Measurements from ENCODE around the gene PEX1. TPM values are rescaled to one million over a fixed set of nuclear protein-coding genes. Genes with fewer than 3 reads are reported as not detected.

The PEX1 gene
- total and polyA plus RNA-seq, 2 of the 13 experiments (the other 11 are each of a cell fraction or from before 2014, with no cell fraction given) = 16.6 to 22.4 TPM

DNA sequence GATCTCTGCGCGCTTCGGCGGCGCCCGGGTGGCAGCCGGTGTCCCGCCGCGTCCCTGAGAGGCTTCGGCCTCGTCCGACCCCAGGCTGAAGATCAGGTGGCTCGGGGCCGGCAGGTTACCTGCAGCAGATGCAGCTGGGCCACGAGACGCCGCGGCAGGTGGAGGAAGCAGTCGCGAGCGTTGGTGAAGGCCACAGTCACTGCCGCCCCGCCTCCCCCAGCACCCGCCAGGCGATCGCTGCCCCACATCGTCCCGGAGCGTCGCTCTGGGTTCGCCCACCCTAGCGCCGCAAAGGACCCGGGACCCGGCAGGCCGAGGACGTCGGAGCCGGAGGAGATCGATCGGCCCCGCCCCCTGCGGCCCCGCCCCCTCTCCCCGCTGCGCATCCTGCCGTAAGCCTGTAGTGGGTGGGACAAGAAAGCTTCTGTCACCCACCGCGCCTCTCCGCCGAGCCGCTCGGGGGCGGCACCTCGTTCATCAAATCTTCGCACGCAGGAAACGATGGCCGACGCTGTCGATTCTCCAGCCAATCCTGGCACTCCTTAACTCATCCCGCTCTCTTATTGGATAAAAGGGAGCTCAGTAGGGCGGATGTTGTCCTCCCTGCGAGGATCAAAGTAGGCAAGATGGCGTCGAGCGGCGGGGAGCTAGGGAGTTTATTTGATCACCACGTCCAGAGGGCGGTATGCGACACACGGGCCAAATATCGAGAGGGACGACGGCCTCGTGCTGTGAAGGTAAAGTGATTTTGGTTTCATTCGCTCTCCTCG is at the start of gene PEX1, which contains the start of gene RBM48 (continued):
- TF ChIP-seq, protein P1, sequence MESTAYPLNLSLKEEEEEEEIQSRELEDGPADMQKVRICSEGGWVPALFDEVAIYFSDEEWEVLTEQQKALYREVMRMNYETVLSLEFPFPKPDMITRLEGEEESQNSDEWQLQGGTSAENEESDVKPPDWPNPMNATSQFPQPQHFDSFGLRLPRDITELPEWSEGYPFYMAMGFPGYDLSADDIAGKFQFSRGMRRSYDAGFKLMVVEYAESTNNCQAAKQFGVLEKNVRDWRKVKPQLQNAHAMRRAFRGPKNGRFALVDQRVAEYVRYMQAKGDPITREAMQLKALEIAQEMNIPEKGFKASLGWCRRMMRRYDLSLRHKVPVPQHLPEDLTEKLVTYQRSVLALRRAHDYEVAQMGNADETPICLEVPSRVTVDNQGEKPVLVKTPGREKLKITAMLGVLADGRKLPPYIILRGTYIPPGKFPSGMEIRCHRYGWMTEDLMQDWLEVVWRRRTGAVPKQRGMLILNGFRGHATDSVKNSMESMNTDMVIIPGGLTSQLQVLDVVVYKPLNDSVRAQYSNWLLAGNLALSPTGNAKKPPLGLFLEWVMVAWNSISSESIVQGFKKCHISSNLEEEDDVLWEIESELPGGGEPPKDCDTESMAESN (CRISPR knock-in tag; conservative IDR thresholded peaks at IDR 0.05) = peak; percentile 48; the same call in 1 of the 2 replicates
- TF ChIP-seq, protein P2, sequence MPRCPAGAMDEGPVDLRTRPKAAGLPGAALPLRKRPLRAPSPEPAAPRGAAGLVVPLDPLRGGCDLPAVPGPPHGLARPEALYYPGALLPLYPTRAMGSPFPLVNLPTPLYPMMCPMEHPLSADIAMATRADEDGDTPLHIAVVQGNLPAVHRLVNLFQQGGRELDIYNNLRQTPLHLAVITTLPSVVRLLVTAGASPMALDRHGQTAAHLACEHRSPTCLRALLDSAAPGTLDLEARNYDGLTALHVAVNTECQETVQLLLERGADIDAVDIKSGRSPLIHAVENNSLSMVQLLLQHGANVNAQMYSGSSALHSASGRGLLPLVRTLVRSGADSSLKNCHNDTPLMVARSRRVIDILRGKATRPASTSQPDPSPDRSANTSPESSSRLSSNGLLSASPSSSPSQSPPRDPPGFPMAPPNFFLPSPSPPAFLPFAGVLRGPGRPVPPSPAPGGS (CRISPR knock-in tag; IDR thresholded peaks at IDR 0.05) = no peak; the same call in 1 of the 2 replicates
- peak; percentile 34; the same call in 1 of the 2 replicates for TF ChIP-seq ZFP41 (CRISPR knock-in tag; IDR thresholded peaks at IDR 0.05; ENCODE audit: borderline replicate concordance)
- TF ChIP-seq XRCC5 (optimal IDR thresholded peaks at IDR 0.05; ENCODE audit: low read length) = peak; percentile 84
- no peak for TF ChIP-seq NFIC (IDR thresholded peaks at IDR 0.05; ENCODE audit: low read length)
- TF ChIP-seq, protein P3, sequence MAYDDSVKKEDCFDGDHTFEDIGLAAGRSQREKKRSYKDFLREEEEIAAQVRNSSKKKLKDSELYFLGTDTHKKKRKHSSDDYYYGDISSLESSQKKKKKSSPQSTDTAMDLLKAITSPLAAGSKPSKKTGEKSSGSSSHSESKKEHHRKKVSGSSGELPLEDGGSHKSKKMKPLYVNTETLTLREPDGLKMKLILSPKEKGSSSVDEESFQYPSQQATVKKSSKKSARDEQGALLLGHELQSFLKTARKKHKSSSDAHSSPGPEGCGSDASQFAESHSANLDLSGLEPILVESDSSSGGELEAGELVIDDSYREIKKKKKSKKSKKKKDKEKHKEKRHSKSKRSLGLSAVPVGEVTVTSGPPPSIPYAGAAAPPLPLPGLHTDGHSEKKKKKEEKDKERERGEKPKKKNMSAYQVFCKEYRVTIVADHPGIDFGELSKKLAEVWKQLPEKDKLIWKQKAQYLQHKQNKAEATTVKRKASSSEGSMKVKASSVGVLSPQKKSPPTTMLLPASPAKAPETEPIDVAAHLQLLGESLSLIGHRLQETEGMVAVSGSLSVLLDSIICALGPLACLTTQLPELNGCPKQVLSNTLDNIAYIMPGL (CRISPR knock-in tag; IDR thresholded peaks at IDR 0.05; ENCODE audit: borderline replicate concordance in 1 of 2, low read depth in 1 of 2) = peak; percentile 78 to 80
- peak; percentile 40; the same call in 1 of the 2 replicates for TF ChIP-seq ZSCAN25 (CRISPR knock-in tag; IDR thresholded peaks at IDR 0.05)
- TF ChIP-seq, protein P4, sequence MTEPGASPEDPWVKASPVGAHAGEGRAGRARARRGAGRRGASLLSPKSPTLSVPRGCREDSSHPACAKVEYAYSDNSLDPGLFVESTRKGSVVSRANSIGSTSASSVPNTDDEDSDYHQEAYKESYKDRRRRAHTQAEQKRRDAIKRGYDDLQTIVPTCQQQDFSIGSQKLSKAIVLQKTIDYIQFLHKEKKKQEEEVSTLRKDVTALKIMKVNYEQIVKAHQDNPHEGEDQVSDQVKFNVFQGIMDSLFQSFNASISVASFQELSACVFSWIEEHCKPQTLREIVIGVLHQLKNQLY (CRISPR knock-in tag; IDR thresholded peaks at IDR 0.05) = no peak
- TF ChIP-seq SALL2 (CRISPR knock-in tag; IDR thresholded peaks at IDR 0.05) = no peak
- TF ChIP-seq, protein P5, sequence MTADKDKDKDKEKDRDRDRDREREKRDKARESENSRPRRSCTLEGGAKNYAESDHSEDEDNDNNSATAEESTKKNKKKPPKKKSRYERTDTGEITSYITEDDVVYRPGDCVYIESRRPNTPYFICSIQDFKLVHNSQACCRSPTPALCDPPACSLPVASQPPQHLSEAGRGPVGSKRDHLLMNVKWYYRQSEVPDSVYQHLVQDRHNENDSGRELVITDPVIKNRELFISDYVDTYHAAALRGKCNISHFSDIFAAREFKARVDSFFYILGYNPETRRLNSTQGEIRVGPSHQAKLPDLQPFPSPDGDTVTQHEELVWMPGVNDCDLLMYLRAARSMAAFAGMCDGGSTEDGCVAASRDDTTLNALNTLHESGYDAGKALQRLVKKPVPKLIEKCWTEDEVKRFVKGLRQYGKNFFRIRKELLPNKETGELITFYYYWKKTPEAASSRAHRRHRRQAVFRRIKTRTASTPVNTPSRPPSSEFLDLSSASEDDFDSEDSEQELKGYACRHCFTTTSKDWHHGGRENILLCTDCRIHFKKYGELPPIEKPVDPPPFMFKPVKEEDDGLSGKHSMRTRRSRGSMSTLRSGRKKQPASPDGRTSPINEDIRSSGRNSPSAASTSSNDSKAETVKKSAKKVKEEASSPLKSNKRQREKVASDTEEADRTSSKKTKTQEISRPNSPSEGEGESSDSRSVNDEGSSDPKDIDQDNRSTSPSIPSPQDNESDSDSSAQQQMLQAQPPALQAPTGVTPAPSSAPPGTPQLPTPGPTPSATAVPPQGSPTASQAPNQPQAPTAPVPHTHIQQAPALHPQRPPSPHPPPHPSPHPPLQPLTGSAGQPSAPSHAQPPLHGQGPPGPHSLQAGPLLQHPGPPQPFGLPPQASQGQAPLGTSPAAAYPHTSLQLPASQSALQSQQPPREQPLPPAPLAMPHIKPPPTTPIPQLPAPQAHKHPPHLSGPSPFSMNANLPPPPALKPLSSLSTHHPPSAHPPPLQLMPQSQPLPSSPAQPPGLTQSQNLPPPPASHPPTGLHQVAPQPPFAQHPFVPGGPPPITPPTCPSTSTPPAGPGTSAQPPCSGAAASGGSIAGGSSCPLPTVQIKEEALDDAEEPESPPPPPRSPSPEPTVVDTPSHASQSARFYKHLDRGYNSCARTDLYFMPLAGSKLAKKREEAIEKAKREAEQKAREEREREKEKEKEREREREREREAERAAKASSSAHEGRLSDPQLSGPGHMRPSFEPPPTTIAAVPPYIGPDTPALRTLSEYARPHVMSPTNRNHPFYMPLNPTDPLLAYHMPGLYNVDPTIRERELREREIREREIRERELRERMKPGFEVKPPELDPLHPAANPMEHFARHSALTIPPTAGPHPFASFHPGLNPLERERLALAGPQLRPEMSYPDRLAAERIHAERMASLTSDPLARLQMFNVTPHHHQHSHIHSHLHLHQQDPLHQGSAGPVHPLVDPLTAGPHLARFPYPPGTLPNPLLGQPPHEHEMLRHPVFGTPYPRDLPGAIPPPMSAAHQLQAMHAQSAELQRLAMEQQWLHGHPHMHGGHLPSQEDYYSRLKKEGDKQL (CRISPR knock-in tag; IDR thresholded peaks at IDR 0.05; ENCODE audit: low read depth) = no peak
- TF ChIP-seq ZNF292 (CRISPR knock-in tag; IDR thresholded peaks at IDR 0.05; ENCODE audit: borderline replicate concordance, low read depth) = peak; percentile 50; the same call in 1 of the 2 replicates
- TF ChIP-seq, protein P6, sequence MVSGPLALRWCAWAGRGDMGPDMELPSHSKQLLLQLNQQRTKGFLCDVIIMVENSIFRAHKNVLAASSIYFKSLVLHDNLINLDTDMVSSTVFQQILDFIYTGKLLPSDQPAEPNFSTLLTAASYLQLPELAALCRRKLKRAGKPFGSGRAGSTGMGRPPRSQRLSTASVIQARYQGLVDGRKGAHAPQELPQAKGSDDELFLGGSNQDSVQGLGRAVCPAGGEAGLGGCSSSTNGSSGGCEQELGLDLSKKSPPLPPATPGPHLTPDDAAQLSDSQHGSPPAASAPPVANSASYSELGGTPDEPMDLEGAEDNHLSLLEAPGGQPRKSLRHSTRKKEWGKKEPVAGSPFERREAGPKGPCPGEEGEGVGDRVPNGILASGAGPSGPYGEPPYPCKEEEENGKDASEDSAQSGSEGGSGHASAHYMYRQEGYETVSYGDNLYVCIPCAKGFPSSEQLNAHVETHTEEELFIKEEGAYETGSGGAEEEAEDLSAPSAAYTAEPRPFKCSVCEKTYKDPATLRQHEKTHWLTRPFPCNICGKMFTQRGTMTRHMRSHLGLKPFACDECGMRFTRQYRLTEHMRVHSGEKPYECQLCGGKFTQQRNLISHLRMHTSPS (CRISPR knock-in tag; IDR thresholded peaks at IDR 0.05; ENCODE audit: low read depth) = 0 out of 2 replicates have a peak, but pooled peaks have one; percentile 27
- TF ChIP-seq SPEN (CRISPR knock-in tag; IDR thresholded peaks at IDR 0.05; ENCODE audit: low read depth) = 0 out of 2 replicates have a peak, but pooled peaks have one; percentile 23
- TF ChIP-seq ZNF160 (CRISPR knock-in tag; IDR thresholded peaks at IDR 0.05) = no peak
